Islet of Langerhans (tissue), 1 donor: ENCODE data around the gene BCKDK.

ENCODE experiments used
- FAIRE-seq: peaks from one replicate; lab custom pipeline; 2011; peaks lifted over from hg19 to GRCh38; lab: Jason Lieb, UNC

The BCKDK gene

DNA sequence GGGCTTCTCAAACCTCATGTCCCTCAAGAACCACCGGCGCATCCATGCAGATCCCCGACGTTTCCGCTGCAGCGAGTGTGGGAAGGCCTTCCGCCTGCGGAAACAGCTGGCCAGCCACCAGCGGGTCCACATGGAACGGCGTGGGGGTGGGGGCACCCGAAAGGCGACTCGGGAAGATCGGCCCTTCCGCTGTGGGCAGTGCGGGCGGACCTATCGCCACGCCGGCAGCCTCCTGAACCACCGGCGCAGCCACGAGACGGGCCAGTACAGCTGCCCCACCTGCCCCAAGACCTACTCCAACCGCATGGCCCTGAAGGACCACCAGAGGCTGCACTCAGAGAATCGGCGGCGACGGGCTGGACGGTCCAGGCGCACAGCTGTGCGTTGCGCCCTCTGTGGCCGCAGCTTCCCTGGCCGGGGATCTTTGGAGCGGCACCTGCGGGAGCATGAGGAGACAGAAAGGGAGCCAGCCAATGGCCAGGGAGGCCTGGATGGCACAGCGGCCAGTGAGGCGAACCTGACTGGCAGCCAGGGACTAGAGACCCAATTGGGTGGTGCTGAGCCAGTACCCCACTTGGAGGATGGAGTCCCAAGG is 28.1 kb upstream of the BCKDK start:
- FAIRE-seq, result no peak

DNA sequence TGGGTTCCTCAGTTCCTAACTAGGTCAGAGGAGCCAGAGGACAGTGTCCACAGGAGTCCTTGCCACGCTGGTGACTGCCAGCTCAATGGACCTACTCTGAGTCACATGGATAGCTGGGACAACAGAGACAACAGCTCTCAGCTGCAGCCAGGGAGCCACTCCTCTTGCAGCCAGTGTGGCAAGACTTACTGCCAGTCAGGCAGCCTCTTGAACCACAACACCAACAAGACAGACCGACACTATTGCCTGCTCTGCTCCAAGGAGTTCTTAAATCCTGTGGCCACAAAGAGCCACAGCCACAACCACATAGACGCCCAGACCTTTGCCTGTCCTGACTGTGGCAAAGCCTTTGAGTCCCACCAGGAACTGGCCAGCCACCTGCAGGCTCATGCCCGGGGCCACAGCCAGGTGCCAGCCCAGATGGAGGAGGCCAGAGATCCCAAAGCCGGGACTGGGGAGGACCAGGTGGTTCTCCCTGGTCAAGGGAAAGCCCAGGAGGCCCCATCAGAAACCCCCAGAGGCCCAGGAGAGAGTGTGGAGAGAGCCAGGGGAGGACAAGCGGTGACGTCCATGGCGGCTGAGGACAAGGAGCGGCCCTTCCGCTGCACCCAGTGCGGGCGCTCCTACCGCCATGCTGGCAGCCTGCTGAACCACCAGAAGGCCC is 27.3 kb upstream of the BCKDK start:
- FAIRE-seq, result no peak

DNA sequence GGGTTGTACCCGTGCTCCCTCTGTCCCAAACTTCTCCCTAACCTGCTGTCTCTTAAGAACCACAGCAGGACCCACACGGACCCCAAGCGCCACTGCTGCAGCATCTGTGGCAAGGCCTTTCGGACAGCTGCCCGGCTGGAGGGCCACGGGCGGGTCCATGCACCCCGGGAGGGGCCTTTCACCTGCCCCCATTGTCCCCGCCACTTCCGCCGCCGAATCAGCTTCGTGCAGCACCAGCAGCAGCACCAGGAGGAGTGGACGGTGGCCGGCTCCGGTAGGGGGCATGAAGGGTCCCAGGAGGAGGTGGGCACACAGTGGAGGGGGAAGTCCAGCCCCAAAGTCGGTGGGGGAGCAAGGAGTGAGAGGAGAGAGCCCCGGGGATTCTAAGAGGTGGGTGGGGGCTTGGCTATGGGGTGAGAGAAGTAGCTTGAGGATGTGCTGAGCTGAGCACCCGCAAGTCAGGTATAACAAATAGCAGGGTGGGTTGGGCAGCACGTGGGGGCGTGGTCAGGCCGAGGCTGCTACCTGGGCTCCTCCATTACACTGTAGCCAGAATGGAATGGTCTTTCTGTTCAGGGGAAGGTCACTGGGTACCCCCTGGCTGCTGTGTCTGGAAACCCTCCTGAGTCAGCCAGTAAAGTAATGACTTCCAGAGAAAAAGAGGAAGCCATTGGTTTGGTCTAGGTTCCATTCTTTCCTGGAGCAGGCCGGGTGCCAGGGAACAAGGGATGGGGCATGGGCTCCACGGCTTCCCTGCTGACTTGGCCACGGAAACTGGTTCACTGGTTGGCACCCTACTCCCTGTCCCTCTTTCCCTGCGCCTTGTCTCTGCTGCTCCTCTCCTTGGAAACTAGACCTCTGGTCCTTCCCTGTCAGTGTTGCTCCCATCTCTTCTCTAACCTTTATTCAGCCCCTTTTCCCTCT is 26.5 kb upstream of the BCKDK start:
- no peak for FAIRE-seq

DNA sequence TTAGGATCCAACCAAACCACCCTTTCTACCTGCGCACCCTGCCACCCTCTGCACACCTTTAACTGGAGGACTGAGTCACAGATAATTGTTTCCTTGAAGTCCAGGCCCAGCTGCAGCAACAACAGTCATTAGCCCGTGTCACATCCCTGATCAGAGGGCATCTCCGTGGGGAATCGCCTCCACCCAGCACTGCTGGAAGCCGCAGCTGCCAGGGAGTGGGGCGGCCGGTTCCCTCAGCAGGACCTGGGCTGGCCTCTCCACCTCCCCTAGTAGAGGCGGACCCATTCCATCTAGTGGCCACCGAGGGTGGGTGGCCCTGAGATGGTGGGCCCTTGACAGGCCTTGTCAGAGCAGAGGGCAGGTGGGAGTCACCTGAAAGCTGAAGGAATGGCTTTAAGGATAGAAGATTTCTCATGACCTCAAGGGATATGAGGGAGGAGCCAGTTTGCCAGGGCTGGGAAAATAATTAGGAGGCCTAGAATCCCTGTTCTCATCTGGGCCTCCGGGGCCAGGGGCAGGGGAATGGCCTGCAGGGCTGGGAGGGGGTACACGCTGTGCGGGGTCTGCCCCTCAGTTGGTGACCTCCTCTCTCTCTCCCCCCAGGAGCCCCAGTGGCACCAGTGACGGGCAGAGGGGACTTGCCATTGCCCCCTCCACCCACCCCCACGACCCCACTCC is 25.7 kb upstream of the BCKDK start:
- FAIRE-seq, result no peak

DNA sequence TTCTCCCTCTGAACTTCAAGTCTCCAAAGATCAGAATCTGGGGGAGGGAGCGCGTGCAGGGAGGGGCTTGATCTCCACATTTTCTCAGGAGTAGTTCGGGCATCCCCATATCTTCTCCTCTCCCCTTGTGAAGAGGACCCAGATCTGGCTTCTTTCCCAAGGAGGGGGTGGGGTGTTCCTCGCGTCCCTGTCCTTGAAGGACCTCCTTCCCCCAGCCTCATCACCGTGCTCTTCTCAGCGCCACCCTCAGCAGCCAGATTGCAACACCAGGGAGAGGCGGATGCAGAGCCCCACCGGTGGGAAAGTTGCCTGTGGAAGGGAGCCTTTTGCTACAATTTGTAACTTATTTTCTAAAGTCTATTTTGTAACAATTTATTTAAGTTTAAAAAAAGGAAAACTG is 25.1 kb upstream of the BCKDK start:
- no peak for FAIRE-seq

DNA sequence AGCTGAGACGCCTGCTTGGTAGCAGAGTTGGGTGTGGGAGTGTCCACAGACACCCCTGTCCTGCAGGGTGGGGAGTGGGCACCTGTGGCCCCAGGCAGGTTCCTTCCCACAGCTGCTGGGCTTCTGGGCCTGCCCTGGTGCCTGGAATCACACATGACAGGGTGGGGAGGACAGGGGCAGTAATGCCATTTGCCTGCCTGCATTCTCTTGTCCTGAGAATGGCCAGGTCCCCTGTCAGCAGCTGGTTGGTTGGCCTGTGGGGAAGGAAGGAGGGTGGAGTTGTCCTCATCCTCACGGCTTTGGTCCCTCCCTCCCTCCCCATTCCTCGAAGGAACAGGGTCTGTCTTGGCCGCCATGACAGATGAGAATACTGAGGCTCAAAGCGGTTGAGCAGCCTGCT is 24.6 kb upstream of the BCKDK start:
- no peak for FAIRE-seq

DNA sequence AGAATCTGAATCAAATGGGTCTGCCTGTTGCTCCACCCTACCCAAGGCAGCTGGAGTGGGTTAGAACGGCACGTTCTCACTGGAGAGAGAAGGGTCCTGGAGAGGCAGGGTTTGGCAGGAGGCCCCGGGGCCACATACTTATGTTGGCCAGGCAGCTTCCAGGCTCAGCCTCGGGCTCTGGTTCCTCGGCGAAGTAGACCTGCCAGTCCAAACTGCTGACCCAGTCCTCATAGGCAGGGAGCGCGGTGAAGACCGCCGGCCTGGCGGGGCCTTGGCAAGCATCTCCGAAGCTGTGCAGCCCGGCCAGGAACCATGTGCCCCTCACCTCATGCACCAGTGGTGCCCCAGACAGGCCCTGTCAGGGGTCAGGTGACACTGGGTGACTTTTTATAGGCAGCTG is 24.2 kb upstream of the BCKDK start:
- FAIRE-seq, result no peak

DNA sequence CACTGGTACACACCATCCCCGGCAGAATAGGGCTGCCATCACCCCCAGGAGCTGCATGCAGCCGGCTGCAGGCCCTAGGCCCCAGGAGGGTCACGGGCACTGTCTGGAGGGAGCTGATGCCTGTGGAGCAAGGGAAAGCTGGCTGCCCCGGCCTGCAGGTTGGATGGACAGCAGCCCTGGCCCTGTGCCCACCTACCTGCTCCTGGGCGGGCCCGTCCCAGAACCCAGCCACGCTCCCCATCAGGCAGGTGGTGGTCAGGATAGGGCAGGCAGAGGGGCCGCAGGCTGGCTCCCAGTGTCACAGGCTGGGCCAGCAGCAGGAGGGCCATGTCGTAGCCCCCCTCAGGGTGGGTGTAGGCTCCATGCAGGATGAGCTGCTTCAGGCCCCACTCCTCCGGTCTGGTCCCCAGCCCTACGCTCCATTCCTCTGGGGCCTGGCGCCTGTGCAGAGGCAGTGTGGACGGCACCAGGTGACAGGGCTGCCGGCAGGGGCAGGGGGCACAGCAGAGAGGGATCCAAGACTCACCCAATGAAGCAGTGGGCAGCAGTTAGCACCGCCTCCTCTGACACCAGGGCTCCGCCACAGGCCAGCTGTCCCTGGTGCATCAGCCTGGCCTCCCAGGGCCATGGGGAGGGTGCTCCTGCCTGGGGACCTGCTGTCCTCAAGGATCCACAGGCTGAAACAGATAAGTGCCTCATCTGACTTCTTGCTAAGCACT is 23.4 kb upstream of the BCKDK start:
- no peak for FAIRE-seq

DNA sequence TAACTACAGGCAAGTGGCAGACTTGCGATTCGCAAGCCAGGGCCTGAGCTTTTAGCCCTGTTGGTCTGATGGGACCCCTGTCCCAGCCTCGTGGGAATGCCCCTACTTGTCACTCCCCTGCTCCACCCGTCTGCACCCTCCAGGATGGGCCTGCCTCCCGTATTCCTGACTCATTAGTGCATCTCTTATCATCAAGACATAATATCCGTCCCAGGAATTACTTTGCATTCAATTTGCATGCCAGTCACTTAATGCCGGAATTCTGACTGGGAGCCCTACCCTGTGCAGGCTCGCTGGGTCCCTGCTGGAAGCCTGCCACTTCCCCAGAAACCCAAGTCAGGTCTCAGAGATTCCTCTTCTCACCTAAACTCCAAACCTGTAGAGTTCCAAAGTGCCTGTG is 22.8 kb upstream of the BCKDK start:
- FAIRE-seq, result no peak

DNA sequence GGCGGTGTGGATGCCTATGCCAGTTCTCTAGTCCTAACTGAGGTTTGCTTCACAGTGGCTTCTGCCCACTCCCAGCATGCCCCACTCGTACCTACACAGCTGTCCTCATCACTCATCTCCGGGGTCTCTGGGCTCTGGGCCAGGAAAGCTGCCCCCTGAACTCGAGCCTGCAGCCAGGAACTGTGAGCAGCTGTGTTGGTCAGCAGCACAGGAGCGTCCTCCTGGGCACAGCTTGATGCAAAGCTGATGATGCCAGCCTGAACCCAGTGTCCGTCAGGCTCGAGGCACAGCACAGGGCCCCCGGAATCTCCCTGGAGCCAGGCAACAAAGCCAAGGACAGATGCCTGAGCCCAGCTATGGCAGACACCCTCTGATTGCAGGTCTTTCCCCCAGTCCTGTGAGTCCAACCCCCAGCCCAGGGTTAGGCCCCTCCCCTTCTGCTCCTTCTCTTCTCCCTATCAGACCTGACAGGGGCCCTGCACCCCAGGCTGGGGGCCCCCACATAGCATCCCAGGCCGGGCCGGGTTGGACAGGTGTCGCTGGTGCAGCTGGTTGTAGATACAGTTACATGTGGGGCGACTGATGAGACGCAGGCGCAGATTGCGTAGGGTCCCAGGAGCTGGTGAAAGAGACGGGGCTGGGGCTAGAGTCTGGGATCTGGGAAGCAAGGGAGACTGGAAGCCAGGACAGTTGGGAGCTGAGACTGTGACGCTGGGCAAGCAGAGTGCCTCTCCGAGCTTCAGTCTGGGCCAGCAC is 22.1 kb upstream of the BCKDK start:
- no peak for FAIRE-seq

DNA sequence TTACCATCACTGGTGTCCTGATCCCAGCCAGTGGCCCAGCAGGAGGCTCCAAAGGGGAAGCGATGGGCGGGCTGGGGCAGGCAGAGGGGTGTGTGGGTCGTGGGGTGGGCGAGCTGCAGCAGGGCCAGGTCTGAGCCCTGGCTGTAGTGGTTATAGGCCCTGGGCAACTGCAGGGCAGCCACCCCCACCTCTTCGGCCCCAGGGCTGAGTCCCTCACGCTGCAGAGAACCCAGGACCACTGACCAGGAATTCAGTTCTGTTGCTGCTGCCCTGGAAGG is 21.6 kb upstream of the BCKDK start:
- FAIRE-seq, result no peak

DNA sequence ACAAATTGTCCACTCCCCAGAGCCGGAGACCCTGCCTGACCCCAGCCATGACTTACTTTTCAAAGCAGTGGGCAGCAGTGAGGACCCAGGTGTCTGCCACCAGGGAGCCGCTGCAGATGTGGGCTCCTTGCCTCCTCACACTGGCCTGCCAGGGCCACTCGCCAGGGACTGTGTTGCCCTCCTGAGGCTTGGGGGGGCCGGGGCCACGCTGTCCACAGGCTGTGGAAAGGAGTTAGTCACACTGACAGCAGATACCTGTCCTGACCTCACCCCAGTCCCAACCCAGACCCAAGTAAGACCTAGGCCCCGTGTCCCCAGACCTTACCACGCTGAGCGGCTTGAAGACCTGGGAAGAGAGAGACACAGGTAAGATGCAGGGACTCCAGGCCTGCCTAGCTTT is 20.7 kb upstream of the BCKDK start:
- FAIRE-seq, result no peak

DNA sequence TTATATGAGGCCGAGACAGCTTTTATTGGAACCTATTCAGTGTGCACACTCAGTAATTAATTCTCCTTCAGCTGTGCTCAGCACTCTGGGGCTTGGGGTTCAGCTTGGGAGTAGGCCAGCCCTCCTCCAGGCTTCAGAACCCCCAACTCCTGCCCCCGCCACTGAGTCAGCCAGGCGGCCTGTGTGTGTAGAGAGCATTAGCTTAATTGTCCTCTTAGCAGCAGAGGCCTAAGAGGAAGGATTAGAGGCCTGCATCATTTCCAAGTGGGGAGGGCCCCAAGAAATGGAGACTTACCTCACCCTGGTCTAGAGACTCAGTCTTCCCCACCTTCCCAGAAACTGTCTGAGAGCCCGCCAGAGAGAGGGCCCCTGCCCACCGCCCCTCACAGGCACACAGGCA is 20.2 kb upstream of the BCKDK start:
- FAIRE-seq, result no peak

DNA sequence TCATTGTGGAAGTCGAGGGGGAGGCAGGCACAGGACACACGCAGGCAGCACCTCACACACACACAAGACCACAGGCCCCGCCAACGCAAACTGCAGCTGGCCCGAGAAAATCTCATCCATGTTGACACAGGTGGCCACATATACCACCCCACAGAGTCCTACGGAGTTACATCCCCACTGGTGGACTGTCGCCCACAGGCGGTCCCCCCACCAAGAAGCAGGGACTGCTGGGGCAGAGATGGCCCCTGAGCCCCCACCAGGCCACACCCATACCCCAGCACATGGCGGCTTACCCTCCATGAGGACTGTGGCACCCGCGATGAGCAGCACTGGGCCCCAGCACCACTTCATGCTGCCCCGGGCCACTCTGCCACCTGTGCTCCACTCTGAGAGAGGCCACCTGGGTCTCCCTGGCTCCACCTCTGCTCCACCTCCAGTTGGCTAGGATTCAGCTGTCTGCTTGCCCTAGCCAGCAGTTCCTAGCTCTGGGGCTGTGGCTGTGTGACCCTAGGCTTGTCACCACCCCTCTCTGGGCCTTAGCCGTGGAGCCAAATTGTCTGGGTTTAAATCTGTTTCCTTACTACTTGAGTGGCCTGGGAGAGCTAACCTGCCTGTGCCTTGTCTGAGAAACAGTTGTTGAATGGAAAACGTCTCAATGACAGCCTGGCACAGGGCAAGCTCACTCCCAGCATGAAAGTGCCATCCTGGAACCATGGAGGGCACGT is 19.6 kb upstream of the BCKDK start, which contains the start of gene PRSS53:
TSS of gene PRSS53 (minus strand) at position 485 of the 725 bp plus-strand sequence. CDS start at position 351, 134 bp downstream.
- FAIRE-seq, result no peak

DNA sequence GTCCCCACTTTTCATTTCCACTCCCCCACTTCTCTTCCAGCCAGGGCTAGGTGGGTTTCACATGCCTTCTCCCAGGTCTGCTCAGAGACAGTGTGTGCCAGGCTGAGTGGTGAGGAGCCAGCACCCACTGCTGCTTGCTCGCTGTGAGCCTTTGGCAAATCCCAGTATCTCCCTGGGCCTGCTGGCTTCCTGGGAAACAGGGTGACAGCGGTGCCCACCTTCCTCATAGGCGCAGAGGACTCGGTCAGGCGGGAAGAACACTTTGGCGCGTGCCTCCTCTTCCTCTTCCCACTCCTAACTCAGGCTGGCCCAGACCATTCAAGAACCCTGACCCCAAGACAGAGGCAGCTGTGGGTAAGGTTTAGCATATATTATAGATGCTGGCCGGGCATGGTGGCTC is 19.0 kb upstream of the BCKDK start:
- FAIRE-seq, result no peak

DNA sequence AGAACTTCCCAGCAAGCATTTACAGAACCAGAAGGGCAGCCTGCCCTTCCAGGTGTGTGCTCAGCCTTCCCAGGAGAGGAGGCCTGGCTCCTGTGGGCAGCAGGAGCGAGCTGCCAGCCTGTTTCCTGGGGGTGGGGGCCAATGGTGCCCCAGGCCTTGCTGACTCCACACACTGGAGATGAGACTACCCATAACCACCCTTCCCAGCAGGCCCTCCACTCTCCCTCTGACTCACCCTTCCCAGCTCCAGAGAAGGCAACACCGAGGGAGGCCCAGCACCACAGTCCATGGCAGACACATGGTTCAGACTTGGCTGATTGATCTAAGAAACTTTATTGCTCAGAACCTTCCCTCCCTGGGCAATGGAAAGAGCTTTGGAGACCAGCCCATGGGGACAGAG is 17.6 kb upstream of the BCKDK start:
- no peak for FAIRE-seq

DNA sequence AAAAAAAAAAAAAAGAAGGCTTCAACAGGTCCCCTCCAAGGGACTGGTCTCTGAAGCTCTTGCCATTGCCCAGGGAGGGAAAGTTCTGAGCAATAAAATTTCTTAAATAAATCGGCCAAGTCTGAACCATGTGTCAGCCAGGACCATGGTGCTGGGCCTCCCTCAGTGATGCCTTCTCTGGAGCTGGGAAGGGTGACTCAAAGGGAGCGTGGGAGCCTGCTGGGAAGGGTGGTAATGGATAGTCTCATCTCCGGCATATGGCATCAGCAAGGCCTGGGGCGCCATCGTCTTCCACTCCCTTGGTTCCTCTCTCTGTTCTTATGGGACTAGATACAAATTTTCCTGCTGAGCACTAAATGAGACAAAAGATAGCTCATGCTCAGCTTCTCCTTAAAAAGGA is 15.9 kb upstream of the BCKDK start:
- no peak for FAIRE-seq

DNA sequence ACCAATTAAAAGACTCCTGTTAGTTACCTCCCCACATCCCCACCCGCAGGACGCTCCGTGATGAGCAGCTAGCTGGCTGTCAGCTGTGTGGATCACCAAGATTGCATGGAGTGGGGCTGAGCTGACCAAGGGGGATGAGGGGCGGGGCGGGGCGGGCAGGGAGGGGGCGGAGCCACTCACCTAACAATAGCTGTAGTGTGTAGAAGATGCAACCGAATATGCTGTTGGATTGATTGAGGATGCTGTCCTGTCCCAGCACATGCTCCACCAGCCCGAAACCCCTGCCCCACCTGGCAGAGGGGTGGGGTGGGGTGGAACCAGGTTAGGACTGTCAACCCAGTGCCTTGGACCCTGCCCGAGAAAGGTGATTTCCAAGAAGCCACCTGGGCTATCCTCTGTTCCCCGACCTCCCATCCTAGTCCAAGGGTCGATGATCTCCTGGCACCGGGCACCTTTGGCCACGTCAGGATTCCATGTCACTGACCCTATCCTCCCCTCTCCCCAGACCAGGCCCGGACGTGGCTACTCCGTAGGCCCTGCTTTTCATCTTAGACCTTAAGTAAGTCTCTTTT is 15.0 kb upstream of the BCKDK start:
- no peak for FAIRE-seq

DNA sequence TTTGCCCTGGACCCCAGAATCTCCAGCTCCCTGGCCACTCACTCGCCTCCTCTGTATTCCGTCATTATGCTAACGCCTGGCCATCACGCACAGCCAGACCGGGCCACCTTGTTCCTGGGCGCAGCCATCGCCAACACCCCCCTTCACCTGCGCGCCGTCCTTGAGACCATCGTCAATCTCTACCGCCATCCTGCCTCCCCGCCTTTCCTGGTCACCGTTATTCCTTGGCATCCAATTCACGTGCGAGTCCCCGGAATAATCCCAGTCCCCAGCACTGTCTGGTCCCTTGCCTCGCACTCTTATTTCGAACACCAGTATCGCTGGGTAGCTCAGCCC is 14.1 kb upstream of the BCKDK start:
- FAIRE-seq, result no peak

DNA sequence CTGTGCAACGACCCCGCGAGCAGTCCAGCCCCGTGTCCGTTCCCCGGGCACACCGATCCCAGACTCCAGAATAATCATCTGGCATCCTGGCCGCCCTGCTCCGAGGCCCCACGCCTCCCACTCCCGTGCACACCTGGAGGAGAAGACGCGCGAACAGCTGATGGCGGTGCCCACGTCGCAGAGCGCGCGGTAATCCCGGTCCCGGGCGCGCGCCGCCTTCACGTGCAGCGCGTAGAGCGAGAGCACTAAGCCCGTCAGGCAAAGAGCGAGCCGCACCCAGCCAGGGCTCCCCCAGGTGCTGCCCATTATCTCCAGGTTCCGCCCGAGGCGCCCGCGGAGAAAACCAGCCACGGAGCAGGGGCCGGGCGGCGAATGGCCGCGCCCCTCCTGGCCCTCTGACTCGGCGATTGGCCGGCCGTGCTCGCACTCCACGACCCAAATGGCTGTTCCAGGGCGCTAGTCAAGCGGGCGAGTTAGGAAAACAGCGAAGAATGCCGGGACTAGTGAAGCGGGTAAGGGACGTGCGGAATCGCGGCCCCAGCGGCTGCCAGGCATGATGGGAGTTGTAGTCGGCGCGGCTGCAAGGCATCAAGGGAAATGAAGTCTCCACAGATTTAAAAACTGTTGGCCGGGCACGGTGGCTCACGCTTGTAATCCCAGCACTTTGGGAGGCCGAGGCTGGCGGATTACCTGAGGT is 13.6 kb upstream of the BCKDK start, which contains the start of gene VKORC1:
TSS of gene VKORC1 (minus strand) at position 374 of the 697 bp plus-strand sequence. CDS start at position 306, 68 bp downstream.
- no peak for FAIRE-seq
